ENCODE measurements around the gene PTPRU.

The PTPRU gene

GRCh38 chr1:29364101-29364678 lies 127.9 kb downstream of the PTPRU start:
- DNase-seq (ENCODE audit: low read depth) = no peak

- no peak for DNase-seq (ENCODE audit: low read depth)
These were observed 129.8 kb downstream of the PTPRU start for GRCh38 chr1:29365906-29366670.

- DNase-seq (ENCODE audit: low read depth) = no peak
These were observed 132.9 kb downstream of the PTPRU start for GRCh38 chr1:29368936-29369932.

- no peak for DNase-seq (ENCODE audit: low read depth)
These were observed 133.7 kb downstream of the PTPRU start for GRCh38 chr1:29370067-29370466.

- no peak for DNase-seq (ENCODE audit: low read depth)
These were observed 135.0 kb downstream of the PTPRU start for GRCh38 chr1:29371332-29371731.

GRCh38 chr1:29372108-29372507 lies 135.8 kb downstream of the PTPRU start:
- DNase-seq (ENCODE audit: low read depth) = no peak
